Activated T-helper 2 cell treated with anti-CD3 and anti-CD28 coated beads, Interferon-gamma antibody, Interleukin-2, Interleukin-4, amounts not matched to agents 10 μg/mL and 5 μg/mL and 100 μg/mL, durations not matched to agents 14 hours and 24 hours and 36 hours (primary cell): Measurements from ENCODE around the gene CWC22. TPM values are rescaled to one million over a fixed set of nuclear protein-coding genes. Genes with fewer than 3 reads are reported as not detected.

ENCODE experiments used
- DNase-seq: peaks from one replicate; pipeline ENCODE4 v3.0.0; 2021; ENCODE audit warnings: low spot score
- H3K27ac Mint-ChIP-seq: one replicate; pipeline ENCODE4 v1.8.0; 2021; ENCODE audit warnings: mixed read lengths
- H3K27me3 Mint-ChIP-seq: one replicate; pipeline ENCODE4 v1.8.0; 2021; ENCODE audit warnings: low read depth, mixed read lengths
- H3K36me3 Mint-ChIP-seq: one replicate; pipeline ENCODE4 v1.8.0; 2021; ENCODE audit warnings: low read depth, mixed read lengths
- H3K4me1 Mint-ChIP-seq: one replicate; pipeline ENCODE4 v1.8.0; 2021; ENCODE audit warnings: low read depth, mixed read lengths
- H3K4me3 Mint-ChIP-seq: one replicate; pipeline ENCODE4 v1.8.0; 2021; ENCODE audit warnings: low read depth, mild to moderate bottlenecking, moderate library complexity, mixed read lengths
- H3K9me3 Mint-ChIP-seq: one replicate; pipeline ENCODE4 v1.8.0; 2021; ENCODE audit warnings: mixed read lengths
- intact Hi-C: fragments of 100-400 bp; cut with micrococcal nuclease; formaldehyde crosslinking; loops from one replicate; pipeline ENCODE4 v1.15.1; 2023
- total RNA-seq: library from RNA; stranded (reverse); gene quantifications from 2 replicates; pipeline ENCODE4 v1.2.3, GENCODE V29; 2022

Gene CWC22
- total RNA-seq, 1 donor from 2014 or later: 27.8 TPM

- Mint-ChIP-seq H3K27ac (no peak overlapping the region), H3K36me3 (peaks cover 15% of the 10 kb centered on the region), H3K4me3 (no peak overlapping the region), H3K9me3 (no peaks in the 10 kb centered on the region), H3K4me1 (peaks cover 22% of the 10 kb centered on the region), H3K27me3 (no peaks in the 10 kb centered on the region)
- no peak for DNase-seq
- intact Hi-C loops: no loop called here
Measured at GRCh38 chr2:179999000-179999399, 8.1 kb downstream of the CWC22 start.

GRCh38 chr2:179995741-179996515 lies 11.2 kb downstream of the CWC22 start:
- DNase-seq: no peak

GRCh38 chr2:179991344-179991743 lies 15.8 kb downstream of the CWC22 start:
- Mint-ChIP-seq H3K9me3 (no peaks in the 10 kb centered on the region), H3K27ac (peak overlapping the region; percentile 24), H3K4me1 (peaks cover 22% of the 10 kb centered on the region), H3K4me3 (no peak overlapping the region), H3K36me3 (peaks cover 43% of the 10 kb centered on the region), H3K27me3 (no peaks in the 10 kb centered on the region)
- no peak for DNase-seq
- intact Hi-C loops: no loop called here

More at GRCh38 chr2:179995741-179996515, 11.2 kb downstream of the CWC22 start:
- Mint-ChIP-seq H3K36me3 (peaks cover 20% of the 10 kb centered on the region), H3K27me3 (no peaks in the 10 kb centered on the region), H3K27ac (no peak overlapping the region), H3K9me3 (no peaks in the 10 kb centered on the region), H3K4me1 (peaks cover 21% of the 10 kb centered on the region), H3K4me3 (no peak overlapping the region)
- intact Hi-C loops: no loop called here

- Mint-ChIP-seq H3K27ac (peak overlapping the region; percentile 24), H3K4me3 (no peak overlapping the region), H3K36me3 (peaks cover 49% of the 10 kb centered on the region), H3K9me3 (no peaks in the 10 kb centered on the region), H3K27me3 (no peaks in the 10 kb centered on the region), H3K4me1 (peaks cover 23% of the 10 kb centered on the region)
- no peak for DNase-seq
- intact Hi-C loops: no loop called here
Measured at GRCh38 chr2:179990676-179991317, 16.3 kb downstream of the CWC22 start.

GRCh38 chr2:179987916-179988315 lies 19.2 kb downstream of the CWC22 start:
- Mint-ChIP-seq H3K36me3 (peaks cover 71% of the 10 kb centered on the region), H3K9me3 (no peaks in the 10 kb centered on the region), H3K4me3 (no peak overlapping the region), H3K4me1 (peaks cover 26% of the 10 kb centered on the region), H3K27me3 (no peaks in the 10 kb centered on the region), H3K27ac (no peak overlapping the region)
- DNase-seq: no peak
- intact Hi-C loops: no loop called here

GRCh38 chr2:179985163-179985820 lies 21.8 kb downstream of the CWC22 start:
- peaks cover 70% of the 10 kb centered on the region for H3K36me3 Mint-ChIP-seq
- intact Hi-C loops: no loop called here
- no peak overlapping the region for H3K4me3 Mint-ChIP-seq
- peaks cover 13% of the 10 kb centered on the region for H3K4me1 Mint-ChIP-seq
- H3K27ac Mint-ChIP-seq: no peak overlapping the region
- H3K9me3 Mint-ChIP-seq: no peaks in the 10 kb centered on the region
- no peaks in the 10 kb centered on the region for H3K27me3 Mint-ChIP-seq
- DNase-seq: no peak

- no peak for DNase-seq
- H3K4me3 Mint-ChIP-seq: no peak overlapping the region
- H3K36me3 Mint-ChIP-seq: peaks cover 75% of the 10 kb centered on the region
- H3K27me3 Mint-ChIP-seq: no peaks in the 10 kb centered on the region
- H3K9me3 Mint-ChIP-seq: no peaks in the 10 kb centered on the region
- no peak overlapping the region for H3K27ac Mint-ChIP-seq
- intact Hi-C loops: no loop called here
- H3K4me1 Mint-ChIP-seq: peaks cover 10% of the 10 kb centered on the region
Measured at GRCh38 chr2:179983250-179983932, 23.7 kb downstream of the CWC22 start.

GRCh38 chr2:179981085-179981484 lies 26.0 kb downstream of the CWC22 start:
- Mint-ChIP-seq H3K27ac (no peak overlapping the region), H3K36me3 (peaks cover 72% of the 10 kb centered on the region), H3K4me1 (peaks cover 10% of the 10 kb centered on the region)

GRCh38 chr2:179974761-179975160 lies 32.3 kb downstream of the CWC22 start:
- H3K4me3 Mint-ChIP-seq: no peak overlapping the region
- H3K36me3 Mint-ChIP-seq: peaks cover 54% of the 10 kb centered on the region
- no peaks in the 10 kb centered on the region for H3K9me3 Mint-ChIP-seq
- no peak for DNase-seq
- H3K27ac Mint-ChIP-seq: no peak overlapping the region
- no peaks in the 10 kb centered on the region for H3K4me1 Mint-ChIP-seq
- intact Hi-C loops: no loop called here
- no peaks in the 10 kb centered on the region for H3K27me3 Mint-ChIP-seq

More at GRCh38 chr2:179981085-179981484, 26.0 kb downstream of the CWC22 start:
- Mint-ChIP-seq H3K4me3 (no peak overlapping the region), H3K27me3 (no peaks in the 10 kb centered on the region), H3K9me3 (no peaks in the 10 kb centered on the region)
- DNase-seq: no peak
- intact Hi-C loops: no loop called here

GRCh38 chr2:179966778-179967394 lies 40.2 kb downstream of the CWC22 start:
- no peaks in the 10 kb centered on the region for H3K27me3 Mint-ChIP-seq
- no peaks in the 10 kb centered on the region for H3K9me3 Mint-ChIP-seq
- H3K36me3 Mint-ChIP-seq: peaks cover 54% of the 10 kb centered on the region

GRCh38 chr2:179965291-179966258 lies 41.5 kb downstream of the CWC22 start:
- Mint-ChIP-seq H3K27ac (no peak overlapping the region), H3K36me3 (peaks cover 53% of the 10 kb centered on the region)
- intact Hi-C loops: no loop called here

More at GRCh38 chr2:179966778-179967394, 40.2 kb downstream of the CWC22 start:
- H3K4me3 Mint-ChIP-seq: no peak overlapping the region
- intact Hi-C loops: no loop called here
- no peak overlapping the region for H3K27ac Mint-ChIP-seq
- peaks cover 7% of the 10 kb centered on the region for H3K4me1 Mint-ChIP-seq
- no peak for DNase-seq

More at GRCh38 chr2:179965291-179966258, 41.5 kb downstream of the CWC22 start:
- DNase-seq: no peak
- Mint-ChIP-seq H3K9me3 (no peaks in the 10 kb centered on the region), H3K27me3 (no peaks in the 10 kb centered on the region), H3K4me1 (peaks cover 7% of the 10 kb centered on the region), H3K4me3 (no peak overlapping the region)
